K562 (cell line): ENCODE measurements around the gene VSIG10. TPM values are rescaled to one million over a fixed set of nuclear protein-coding genes. Genes with fewer than 3 reads are reported as not detected.

Experiments used
- ARHGAP35 ChIP-seq: fragments of 450-650 bp; IDR thresholded peaks from 2 replicates; pipeline ENCODE4 v1.6.1; 2018; ENCODE audit not compliant: partially characterized antibody
- BHLHE40 ChIP-seq: IDR thresholded peaks from 2 replicates; pipeline ENCODE4 v1.6.1; 2011; ENCODE audit warnings: low read length, improper control_type of control experiment
- CCNT2 ChIP-seq: IDR thresholded peaks from 2 replicates; pipeline ENCODE4 v1.6.1; 2011; ENCODE audit warnings: borderline replicate concordance, low read depth, mild to moderate bottlenecking, moderate library complexity, mixed read lengths, low read length; ENCODE audit not compliant: insufficient read length; ENCODE audit errors: extremely low read depth
- CXXC5 ChIP-seq: fragments of 250-450 bp; sonication (Bioruptor Pico); IDR thresholded peaks from 2 replicates; pipeline ENCODE4 v1.8.0; 2022; ENCODE audit warnings: inconsistent platforms, mild to moderate bottlenecking, moderate library complexity
- EP400 ChIP-seq: fragments of 450-650 bp; IDR thresholded peaks from 2 replicates; pipeline ENCODE4 v1.6.1; 2017; ENCODE audit warnings: antibody characterized with exemption, mild to moderate bottlenecking, moderate library complexity
- MAFF ChIP-seq: IDR thresholded peaks from 2 replicates; pipeline ENCODE4 v1.6.1; 2012; ENCODE audit warnings: low read length, improper control_type of control experiment
- MAFG ChIP-seq: fragments of 450-650 bp; conservative IDR thresholded peaks from 2 replicates; pipeline ENCODE4 v1.6.1; 2016; ENCODE audit warnings: missing genetic modification characterization, missing compliant biosample characterization
- MAZ ChIP-seq, 2 experiments: fragments of 450-650 bp in 1 of 2; sonication (generic) in 1 of 2; formaldehyde crosslinking; IDR thresholded peaks in 1 of 2; conservative IDR thresholded peaks in 1 of 2; 2 replicates each; pipeline versions ENCODE4 v1.4.0 to v1.5.0; 2020; ENCODE audit warnings: mild to moderate bottlenecking in 1 of 2, missing genetic modification reagents in 1 of 2
- NRF1 ChIP-seq, 2 experiments: fragments of 450-650 bp; IDR thresholded peaks in 1 of 2; conservative IDR thresholded peaks in 1 of 2; 2 replicates each; pipeline ENCODE4 v1.6.1; 2014; ENCODE audit warnings: mild to moderate bottlenecking in 2 of 2
- POLR2A ChIP-seq: fragments of 450-650 bp; conservative IDR thresholded peaks from 2 replicates; pipeline ENCODE4 v1.6.1; 2016
- ZBTB7A ChIP-seq: IDR thresholded peaks from 2 replicates; pipeline ENCODE4 v1.6.1; 2011; ENCODE audit warnings: low read depth, mild to moderate bottlenecking, low read length, moderate library complexity, borderline replicate concordance; ENCODE audit not compliant: control insufficient read depth
- ZNF263 ChIP-seq: sonication (generic); formaldehyde crosslinking; IDR thresholded peaks from 2 replicates; pipeline ENCODE4 v1.8.0; 2022; ENCODE audit warnings: mild to moderate bottlenecking, missing genetic modification reagents, borderline replicate concordance
- polyA plus RNA-seq, 8 experiments: library from polyadenylated mRNA; depleted of rRNA in 4 of 8; stranded (reverse) in 5 of 8; unstranded in 3 of 8; fragments of >200 nt; fragmentation: Nextera tagmentation in 2 of 8; fragmentation: Illumina TruSeq in 1 of 8; extraction: Ambion mirVana in 2 of 8; extraction: Trizol in 1 of 8; gene quantifications; 2 replicates each; pipeline versions ENCODE4 v1.2.1 to v1.2.3, GENCODE V29; 2011 to 2014; ENCODE audit warnings: inconsistent platforms in 1 of 8, missing spikeins in 1 of 8
- total RNA-seq, 7 experiments: library from RNA; depleted of rRNA in 6 of 7; stranded (reverse); fragments of >200 nt in 6 of 7; fragmentation: Illumina TruSeq in 2 of 7; extraction: Trizol in 2 of 7; gene quantifications; 2 replicates each; pipeline versions ENCODE4 v1.2.1 to v1.2.3, GENCODE V29; 2011 to 2021; ENCODE audit warnings: low replicate concordance in 1 of 7
- TF ChIP-seq, protein P1 (sequence below): sonication (generic); formaldehyde crosslinking; IDR thresholded peaks from 2 replicates; pipeline ENCODE4 v1.4.0; 2020; ENCODE audit warnings: mild to moderate bottlenecking, missing genetic modification reagents
- TF ChIP-seq, protein P2 (sequence below): sonication (generic); formaldehyde crosslinking; IDR thresholded peaks from 2 replicates; pipeline ENCODE4 v1.9.0; 2022; ENCODE audit warnings: mild to moderate bottlenecking, missing genetic modification reagents
- TF ChIP-seq, protein P3 (sequence below): fragments of 450-650 bp; formaldehyde crosslinking; IDR thresholded peaks from 2 replicates; pipeline ENCODE4 v1.4.0; 2020; ENCODE audit warnings: mild to moderate bottlenecking, moderate library complexity

Gene VSIG10
- total and polyA plus RNA-seq, 9 of the 15 experiments (the other 6 are each of a cell fraction or from before 2014, with no cell fraction given) = 4.1 to 8.8 (median 4.7) TPM

DNA sequence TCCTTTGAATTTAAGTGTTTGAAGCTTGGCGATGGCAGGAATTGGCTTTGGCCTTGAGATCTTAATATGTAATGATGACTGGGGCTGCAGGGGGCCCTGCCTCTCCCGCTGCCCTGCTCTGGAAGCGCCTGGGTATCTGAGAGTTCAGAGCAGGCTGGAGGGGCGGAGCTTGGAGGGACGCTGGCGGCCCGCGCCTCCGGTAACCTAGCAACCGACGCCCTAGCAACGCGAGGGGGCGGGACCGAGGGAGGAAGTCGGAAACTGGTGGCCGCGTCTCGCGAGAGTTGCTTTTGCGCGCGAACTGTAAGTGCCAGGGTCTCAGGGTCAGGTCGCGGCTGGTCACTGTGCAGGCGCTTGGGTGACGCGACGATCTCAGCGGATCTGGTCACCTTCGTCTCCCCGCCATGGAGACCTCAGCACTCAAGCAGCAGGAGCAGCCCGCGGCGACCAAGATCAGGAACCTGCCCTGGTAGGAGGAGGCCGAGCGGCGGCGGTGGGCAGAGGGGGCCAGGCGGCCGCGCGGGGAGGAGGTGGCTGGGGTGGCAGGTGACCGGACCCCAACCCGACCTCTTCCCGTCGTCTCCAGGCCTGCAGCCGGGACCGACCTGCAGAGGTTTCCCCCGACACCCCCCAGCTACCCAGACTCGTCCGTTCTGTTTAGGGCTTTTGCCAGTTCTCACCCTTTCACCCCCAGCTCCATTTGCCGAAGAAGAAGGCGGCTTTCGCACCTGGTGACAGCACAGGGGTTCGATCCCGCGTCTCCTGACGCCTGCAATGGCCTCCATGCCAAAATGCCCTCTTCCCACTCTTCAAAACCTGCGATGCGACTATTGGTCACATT, 87.2 kb downstream of the VSIG10 start, which contains the start of gene RFC5 (continued):
- peak; percentile 94 for TF ChIP-seq CXXC5 (CRISPR knock-in tag)
- peak; percentile 96 for TF ChIP-seq ARHGAP35
- TF ChIP-seq, protein P1, sequence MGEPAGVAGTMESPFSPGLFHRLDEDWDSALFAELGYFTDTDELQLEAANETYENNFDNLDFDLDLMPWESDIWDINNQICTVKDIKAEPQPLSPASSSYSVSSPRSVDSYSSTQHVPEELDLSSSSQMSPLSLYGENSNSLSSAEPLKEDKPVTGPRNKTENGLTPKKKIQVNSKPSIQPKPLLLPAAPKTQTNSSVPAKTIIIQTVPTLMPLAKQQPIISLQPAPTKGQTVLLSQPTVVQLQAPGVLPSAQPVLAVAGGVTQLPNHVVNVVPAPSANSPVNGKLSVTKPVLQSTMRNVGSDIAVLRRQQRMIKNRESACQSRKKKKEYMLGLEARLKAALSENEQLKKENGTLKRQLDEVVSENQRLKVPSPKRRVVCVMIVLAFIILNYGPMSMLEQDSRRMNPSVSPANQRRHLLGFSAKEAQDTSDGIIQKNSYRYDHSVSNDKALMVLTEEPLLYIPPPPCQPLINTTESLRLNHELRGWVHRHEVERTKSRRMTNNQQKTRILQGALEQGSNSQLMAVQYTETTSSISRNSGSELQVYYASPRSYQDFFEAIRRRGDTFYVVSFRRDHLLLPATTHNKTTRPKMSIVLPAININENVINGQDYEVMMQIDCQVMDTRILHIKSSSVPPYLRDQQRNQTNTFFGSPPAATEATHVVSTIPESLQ (CRISPR knock-in tag) = peak; percentile 76; the same call in 1 of the 2 replicates
- peak; percentile 36 for TF ChIP-seq CCNT2
- TF ChIP-seq, protein P2, sequence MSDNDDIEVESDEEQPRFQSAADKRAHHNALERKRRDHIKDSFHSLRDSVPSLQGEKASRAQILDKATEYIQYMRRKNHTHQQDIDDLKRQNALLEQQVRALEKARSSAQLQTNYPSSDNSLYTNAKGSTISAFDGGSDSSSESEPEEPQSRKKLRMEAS (CRISPR knock-in tag) = peak; percentile 71
- peak; percentile 95 for TF ChIP-seq POLR2A
- TF ChIP-seq MAFF = peak; percentile 74; the same call in 1 of the 2 replicates
- TF ChIP-seq ZBTB7A = peak; percentile 92
- 0 out of 2 replicates have a peak, but pooled peaks have one; percentile 8 for TF ChIP-seq BHLHE40
- TF ChIP-seq MAFG (tag) = 0 out of 2 replicates have a peak, but pooled peaks have one; percentile 4
- no peak for TF ChIP-seq ZNF263
- TF ChIP-seq, protein P3, sequence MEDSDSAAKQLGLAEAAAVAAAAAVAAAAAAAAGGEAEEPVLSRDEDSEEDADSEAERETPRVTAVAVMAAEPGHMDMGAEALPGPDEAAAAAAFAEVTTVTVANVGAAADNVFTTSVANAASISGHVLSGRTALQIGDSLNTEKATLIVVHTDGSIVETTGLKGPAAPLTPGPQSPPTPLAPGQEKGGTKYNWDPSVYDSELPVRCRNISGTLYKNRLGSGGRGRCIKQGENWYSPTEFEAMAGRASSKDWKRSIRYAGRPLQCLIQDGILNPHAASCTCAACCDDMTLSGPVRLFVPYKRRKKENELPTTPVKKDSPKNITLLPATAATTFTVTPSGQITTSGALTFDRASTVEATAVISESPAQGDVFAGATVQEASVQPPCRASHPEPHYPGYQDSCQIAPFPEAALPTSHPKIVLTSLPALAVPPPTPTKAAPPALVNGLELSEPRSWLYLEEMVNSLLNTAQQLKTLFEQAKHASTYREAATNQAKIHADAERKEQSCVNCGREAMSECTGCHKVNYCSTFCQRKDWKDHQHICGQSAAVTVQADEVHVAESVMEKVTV (CRISPR knock-in tag) = no peak
- peak; percentile 73 to 80; a peak in 3 of 4 replicates for TF ChIP-seq NRF1 (conservative IDR thresholded peaks at IDR 0.05 in 1 of 2, IDR thresholded peaks at IDR 0.05 in 1 of 2)
- peak; percentile 60 to 66; a peak in 2 of 4 replicates for TF ChIP-seq MAZ (CRISPR knock-in tag; conservative IDR thresholded peaks at IDR 0.05 in 1 of 2, IDR thresholded peaks at IDR 0.05 in 1 of 2)
- TF ChIP-seq EP400 = peak; percentile 79
